WTC11 (cell line): Measurements from ENCODE around the gene FANCM. TPM values are rescaled to one million over a fixed set of nuclear protein-coding genes. Genes with fewer than 3 reads are reported as not detected.

ENCODE experiments used
- ATAC-seq: fragments of 200-7000 bp; cut with Tn5 transposase; 2 replicates; pipeline ENCODE4 v1.10.0; 2021; ENCODE audit warnings: mild to moderate bottlenecking, moderate library complexity
- CTCF ChIA-PET: fragments of 300-600 bp; sonication (Branson Sonifier 250); formaldehyde crosslinking; loops from one replicate; lab custom pipeline; 2021; ENCODE audit warnings: antibody characterized with exemption; lab: Charles Lee
- POLR2A ChIA-PET: fragments of 350-600 bp; sonication (Branson Sonifier 250); formaldehyde crosslinking; loops from one replicate; lab custom pipeline; 2021; ENCODE audit warnings: antibody characterized with exemption; lab: Charles Lee
- DNase-seq: peaks from one replicate; pipeline ENCODE4 v3.0.0; 2021; ENCODE audit warnings: low spot score
- H3K27ac Mint-ChIP-seq: 2 replicates; pipeline ENCODE4 v1.8.0; 2021; ENCODE audit warnings: mixed read lengths
- H3K27me3 Mint-ChIP-seq: 2 replicates; pipeline ENCODE4 v1.8.0; 2021; ENCODE audit warnings: low read depth, mild to moderate bottlenecking, moderate library complexity, mixed read lengths
- H3K36me3 Mint-ChIP-seq: 2 replicates; pipeline ENCODE4 v1.8.0; 2021; ENCODE audit warnings: mixed read lengths
- H3K4me1 Mint-ChIP-seq: 2 replicates; pipeline ENCODE4 v1.8.0; 2022; ENCODE audit warnings: mixed read lengths
- H3K4me3 Mint-ChIP-seq: 2 replicates; pipeline ENCODE4 v1.8.0; 2021; ENCODE audit warnings: mild to moderate bottlenecking, moderate library complexity, mixed read lengths
- H3K9me3 Mint-ChIP-seq: 2 replicates; pipeline ENCODE4 v1.8.0; 2021; ENCODE audit warnings: mixed read lengths
- ATF1 ChIP-seq: sonication (generic); formaldehyde crosslinking; IDR thresholded peaks from 2 replicates; pipeline ENCODE4 v1.8.1; 2023; ENCODE audit warnings: mild to moderate bottlenecking, moderate library complexity, missing genetic modification reagents
- CBFB ChIP-seq: sonication (generic); formaldehyde crosslinking; IDR thresholded peaks from 2 replicates; pipeline ENCODE4 v1.8.1; 2022; ENCODE audit warnings: mild to moderate bottlenecking, low read depth, missing genetic modification reagents
- ELF4 ChIP-seq: sonication (generic); formaldehyde crosslinking; IDR thresholded peaks from 2 replicates; pipeline ENCODE4 v1.8.1; 2022; ENCODE audit warnings: low read depth, mild to moderate bottlenecking, moderate library complexity, missing genetic modification reagents
- ETV6 ChIP-seq: sonication (generic); formaldehyde crosslinking; IDR thresholded peaks from 2 replicates; pipeline ENCODE4 v1.8.1; 2022; ENCODE audit warnings: mild to moderate bottlenecking, missing genetic modification reagents
- FOXP1 ChIP-seq: sonication (generic); formaldehyde crosslinking; IDR thresholded peaks from 2 replicates; pipeline ENCODE4 v1.8.0; 2022; ENCODE audit warnings: missing genetic modification reagents, mild to moderate bottlenecking, moderate library complexity, borderline replicate concordance
- GRHL2 ChIP-seq: fragments of 250-450 bp; sonication (Bioruptor Pico); IDR thresholded peaks from 2 replicates; pipeline ENCODE4 v1.8.0; 2022; ENCODE audit warnings: mild to moderate bottlenecking, moderate library complexity; ENCODE audit not compliant: insufficient replicate concordance, severe bottlenecking
- JUN ChIP-seq: sonication (generic); formaldehyde crosslinking; IDR thresholded peaks from 2 replicates; pipeline ENCODE4 v1.8.0; 2023; ENCODE audit warnings: mild to moderate bottlenecking, missing genetic modification reagents
- NR1H2 ChIP-seq: sonication (generic); formaldehyde crosslinking; IDR thresholded peaks from 2 replicates; pipeline ENCODE4 v1.9.0; 2021; ENCODE audit warnings: mild to moderate bottlenecking, moderate library complexity, missing genetic modification reagents
- PRRX2 ChIP-seq: fragments of 250-450 bp; sonication (Bioruptor Pico); IDR thresholded peaks from 2 replicates; pipeline ENCODE4 v1.8.0; 2021; ENCODE audit warnings: mild to moderate bottlenecking
- RORB ChIP-seq: fragments of 250-450 bp; sonication (Bioruptor Pico); IDR thresholded peaks from 2 replicates; pipeline ENCODE4 v1.9.0; 2021; ENCODE audit warnings: mild to moderate bottlenecking
- SMAD3 ChIP-seq: sonication (generic); formaldehyde crosslinking; IDR thresholded peaks from 2 replicates; pipeline ENCODE4 v1.8.0; 2022; ENCODE audit warnings: missing genetic modification reagents, mild to moderate bottlenecking, borderline replicate concordance
- TCF7 ChIP-seq: sonication (generic); formaldehyde crosslinking; IDR thresholded peaks from 2 replicates; pipeline ENCODE4 v1.8.0; 2022; ENCODE audit warnings: mild to moderate bottlenecking, low read depth, missing genetic modification reagents, moderate library complexity
- TEAD4 ChIP-seq: sonication (generic); formaldehyde crosslinking; IDR thresholded peaks from 2 replicates; pipeline ENCODE4 v1.8.0; 2022; ENCODE audit warnings: mild to moderate bottlenecking, missing genetic modification reagents
- ZNF263 ChIP-seq: sonication (generic); formaldehyde crosslinking; IDR thresholded peaks from 2 replicates; pipeline ENCODE4 v1.8.1; 2022; ENCODE audit warnings: low read depth, mild to moderate bottlenecking, moderate library complexity, missing genetic modification reagents
- ZNF317 ChIP-seq: sonication (generic); formaldehyde crosslinking; IDR thresholded peaks from 2 replicates; pipeline ENCODE4 v1.8.1; 2023; ENCODE audit warnings: low read depth, mild to moderate bottlenecking, moderate library complexity, missing genetic modification reagents, borderline replicate concordance
- ZNF416 ChIP-seq: fragments of 250-450 bp; sonication (Bioruptor Pico); IDR thresholded peaks from 2 replicates; pipeline ENCODE4 v1.9.0; 2021; ENCODE audit warnings: mild to moderate bottlenecking, inconsistent platforms
- ZNF671 ChIP-seq: fragments of 250-450 bp; sonication (Bioruptor Pico); IDR thresholded peaks from 2 replicates; pipeline ENCODE4 v1.8.0; 2021; ENCODE audit warnings: mild to moderate bottlenecking
- total RNA-seq: library from RNA; stranded (reverse); gene quantifications from 3 replicates; pipeline ENCODE4 v1.2.3, GENCODE V29; 2021
- TF ChIP-seq, protein P1 (sequence below): sonication (generic); formaldehyde crosslinking; IDR thresholded peaks from 2 replicates; pipeline ENCODE4 v1.8.1; 2022; ENCODE audit warnings: low read depth, missing genetic modification reagents, borderline replicate concordance
- TF ChIP-seq, protein P2 (sequence below): sonication (generic); formaldehyde crosslinking; IDR thresholded peaks from 2 replicates; pipeline ENCODE4 v1.8.0; 2022; ENCODE audit warnings: mild to moderate bottlenecking, missing genetic modification reagents
- TF ChIP-seq, protein P3 (sequence below): sonication (generic); formaldehyde crosslinking; conservative IDR thresholded peaks from 2 replicates; pipeline ENCODE4 v1.8.1; 2022; ENCODE audit warnings: mild to moderate bottlenecking, missing genetic modification reagents
- TF ChIP-seq, protein P4 (sequence below): sonication (generic); formaldehyde crosslinking; IDR thresholded peaks from 2 replicates; pipeline ENCODE4 v1.8.0; 2022; ENCODE audit warnings: mild to moderate bottlenecking, missing genetic modification reagents
- TF ChIP-seq, protein P5 (sequence below): sonication (generic); formaldehyde crosslinking; IDR thresholded peaks from 2 replicates; pipeline ENCODE4 v1.8.1; 2023; ENCODE audit warnings: mild to moderate bottlenecking, moderate library complexity, missing genetic modification reagents
- TF ChIP-seq, protein P6 (sequence below): sonication (generic); formaldehyde crosslinking; IDR thresholded peaks from 2 replicates; pipeline ENCODE4 v1.8.1; 2022; ENCODE audit warnings: missing genetic modification reagents, borderline replicate concordance
- TF ChIP-seq, protein P7 (sequence below): fragments of 250-450 bp; sonication (Bioruptor Pico); IDR thresholded peaks from 2 replicates; pipeline ENCODE4 v1.8.0; 2021; ENCODE audit warnings: mild to moderate bottlenecking
- TF ChIP-seq, protein P8 (sequence below): sonication (generic); formaldehyde crosslinking; IDR thresholded peaks from 2 replicates; pipeline ENCODE4 v1.8.0; 2022; ENCODE audit warnings: missing genetic modification reagents

The FANCM gene
- total RNA-seq, 1 experiment from 2014 or later: 12.9 TPM

DNA sequence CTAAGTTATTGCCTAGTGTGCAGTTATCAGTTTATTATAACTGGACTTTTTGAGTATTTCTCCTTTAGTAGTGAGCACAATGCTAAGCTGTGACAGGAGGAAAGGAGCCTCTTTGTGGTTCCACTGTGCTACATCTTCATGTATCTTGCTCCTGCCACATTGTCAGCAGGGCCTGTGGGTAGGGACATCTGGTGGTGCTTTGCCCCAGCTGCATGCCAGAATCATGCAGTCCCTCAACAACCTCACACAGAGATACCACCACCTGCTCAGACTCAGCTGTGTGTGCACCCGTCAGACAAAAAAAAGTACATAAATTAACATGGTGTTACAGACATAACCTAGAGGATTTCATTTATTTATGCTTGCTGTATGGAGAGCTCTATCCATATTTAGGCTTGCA is 66.2 kb downstream of the FANCM start:
- CTCF ChIA-PET: interaction anchor here (0.6 to 2.2 kb wide), 2 partner anchors 43 to 289 kb away, joined by 3 to 12 read pairs; no protein-coding TSS in a partner anchor
- ATAC-seq (peak; percentile 91), DNase-seq (peak; percentile 33)
- Mint-ChIP-seq H3K4me3 (no peak overlapping the region), H3K36me3 (peaks cover 20% of the 10 kb centered on the region), H3K27ac (no peak overlapping the region), H3K27me3 (no peaks in the 10 kb centered on the region), H3K4me1 (no peaks in the 10 kb centered on the region), H3K9me3 (no peaks in the 10 kb centered on the region)
- POLR2A ChIA-PET: interaction anchor here (0.7 kb wide), 1 partner anchor 10 kb away, joined by 3 read pairs; no protein-coding TSS in a partner anchor
- TF ChIP-seq RORB (no peak), ETV6 (CRISPR knock-in tag) (no peak), ATF1 (CRISPR knock-in tag) (no peak), FOXP1 (CRISPR knock-in tag) (no peak), ZNF671 (CRISPR knock-in tag) (no peak), ZNF416 (CRISPR knock-in tag) (no peak), ELF4 (CRISPR knock-in tag) (no peak), JUN (CRISPR knock-in tag) (no peak), ZNF263 (CRISPR knock-in tag) (no peak), ZNF317 (CRISPR knock-in tag) (no peak), TEAD4 (CRISPR knock-in tag) (no peak), CBFB (no peak), GRHL2 (CRISPR knock-in tag) (no peak), SMAD3 (CRISPR knock-in tag) (no peak)
- TF ChIP-seq, protein P1, sequence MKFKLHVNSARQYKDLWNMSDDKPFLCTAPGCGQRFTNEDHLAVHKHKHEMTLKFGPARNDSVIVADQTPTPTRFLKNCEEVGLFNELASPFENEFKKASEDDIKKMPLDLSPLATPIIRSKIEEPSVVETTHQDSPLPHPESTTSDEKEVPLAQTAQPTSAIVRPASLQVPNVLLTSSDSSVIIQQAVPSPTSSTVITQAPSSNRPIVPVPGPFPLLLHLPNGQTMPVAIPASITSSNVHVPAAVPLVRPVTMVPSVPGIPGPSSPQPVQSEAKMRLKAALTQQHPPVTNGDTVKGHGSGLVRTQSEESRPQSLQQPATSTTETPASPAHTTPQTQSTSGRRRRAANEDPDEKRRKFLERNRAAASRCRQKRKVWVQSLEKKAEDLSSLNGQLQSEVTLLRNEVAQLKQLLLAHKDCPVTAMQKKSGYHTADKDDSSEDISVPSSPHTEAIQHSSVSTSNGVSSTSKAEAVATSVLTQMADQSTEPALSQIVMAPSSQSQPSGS: no peak
- TF ChIP-seq, protein P2, sequence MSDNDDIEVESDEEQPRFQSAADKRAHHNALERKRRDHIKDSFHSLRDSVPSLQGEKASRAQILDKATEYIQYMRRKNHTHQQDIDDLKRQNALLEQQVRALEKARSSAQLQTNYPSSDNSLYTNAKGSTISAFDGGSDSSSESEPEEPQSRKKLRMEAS (CRISPR knock-in tag): no peak
- TF ChIP-seq, protein P3, sequence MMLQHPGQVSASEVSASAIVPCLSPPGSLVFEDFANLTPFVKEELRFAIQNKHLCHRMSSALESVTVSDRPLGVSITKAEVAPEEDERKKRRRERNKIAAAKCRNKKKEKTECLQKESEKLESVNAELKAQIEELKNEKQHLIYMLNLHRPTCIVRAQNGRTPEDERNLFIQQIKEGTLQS (CRISPR knock-in tag): no peak
- TF ChIP-seq, protein P4, sequence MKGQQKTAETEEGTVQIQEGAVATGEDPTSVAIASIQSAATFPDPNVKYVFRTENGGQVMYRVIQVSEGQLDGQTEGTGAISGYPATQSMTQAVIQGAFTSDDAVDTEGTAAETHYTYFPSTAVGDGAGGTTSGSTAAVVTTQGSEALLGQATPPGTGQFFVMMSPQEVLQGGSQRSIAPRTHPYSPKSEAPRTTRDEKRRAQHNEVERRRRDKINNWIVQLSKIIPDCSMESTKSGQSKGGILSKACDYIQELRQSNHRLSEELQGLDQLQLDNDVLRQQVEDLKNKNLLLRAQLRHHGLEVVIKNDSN (CRISPR knock-in tag): no peak
- TF ChIP-seq, protein P5, sequence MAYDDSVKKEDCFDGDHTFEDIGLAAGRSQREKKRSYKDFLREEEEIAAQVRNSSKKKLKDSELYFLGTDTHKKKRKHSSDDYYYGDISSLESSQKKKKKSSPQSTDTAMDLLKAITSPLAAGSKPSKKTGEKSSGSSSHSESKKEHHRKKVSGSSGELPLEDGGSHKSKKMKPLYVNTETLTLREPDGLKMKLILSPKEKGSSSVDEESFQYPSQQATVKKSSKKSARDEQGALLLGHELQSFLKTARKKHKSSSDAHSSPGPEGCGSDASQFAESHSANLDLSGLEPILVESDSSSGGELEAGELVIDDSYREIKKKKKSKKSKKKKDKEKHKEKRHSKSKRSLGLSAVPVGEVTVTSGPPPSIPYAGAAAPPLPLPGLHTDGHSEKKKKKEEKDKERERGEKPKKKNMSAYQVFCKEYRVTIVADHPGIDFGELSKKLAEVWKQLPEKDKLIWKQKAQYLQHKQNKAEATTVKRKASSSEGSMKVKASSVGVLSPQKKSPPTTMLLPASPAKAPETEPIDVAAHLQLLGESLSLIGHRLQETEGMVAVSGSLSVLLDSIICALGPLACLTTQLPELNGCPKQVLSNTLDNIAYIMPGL (CRISPR knock-in tag): no peak

DNA sequence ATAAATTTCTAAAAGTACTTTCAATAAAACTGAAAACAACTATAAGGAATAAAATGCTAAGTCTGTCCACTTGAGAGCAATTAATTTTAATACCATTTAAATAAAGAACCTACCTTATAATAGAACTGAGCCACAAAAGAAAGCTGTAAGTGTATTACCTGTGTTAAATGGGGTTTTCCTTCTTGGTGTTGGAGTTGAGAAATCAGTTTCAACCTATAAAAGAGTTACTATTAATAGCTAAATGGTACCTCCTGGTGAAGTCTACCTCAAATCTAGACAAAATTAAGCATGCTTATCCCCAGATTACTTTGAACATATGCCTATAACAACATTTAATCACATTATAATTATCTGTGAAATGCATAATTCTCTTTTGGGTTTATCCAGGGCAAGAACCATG is 68.5 kb downstream of the FANCM start:
- POLR2A ChIA-PET: no interaction called here
- no peak for DNase-seq
- ATAC-seq: no peak
- Mint-ChIP-seq H3K9me3 (no peaks in the 10 kb centered on the region), H3K4me1 (no peaks in the 10 kb centered on the region), H3K4me3 (no peak overlapping the region), H3K27ac (no peak overlapping the region), H3K36me3 (peaks cover 27% of the 10 kb centered on the region), H3K27me3 (no peaks in the 10 kb centered on the region)
- CTCF ChIA-PET: no interaction called here
- TF ChIP-seq PRRX2 (CRISPR knock-in tag): no peak
- TF ChIP-seq NR1H2 (CRISPR knock-in tag): no peak
- TF ChIP-seq GRHL2 (CRISPR knock-in tag): no peak
- TF ChIP-seq, protein P6, sequence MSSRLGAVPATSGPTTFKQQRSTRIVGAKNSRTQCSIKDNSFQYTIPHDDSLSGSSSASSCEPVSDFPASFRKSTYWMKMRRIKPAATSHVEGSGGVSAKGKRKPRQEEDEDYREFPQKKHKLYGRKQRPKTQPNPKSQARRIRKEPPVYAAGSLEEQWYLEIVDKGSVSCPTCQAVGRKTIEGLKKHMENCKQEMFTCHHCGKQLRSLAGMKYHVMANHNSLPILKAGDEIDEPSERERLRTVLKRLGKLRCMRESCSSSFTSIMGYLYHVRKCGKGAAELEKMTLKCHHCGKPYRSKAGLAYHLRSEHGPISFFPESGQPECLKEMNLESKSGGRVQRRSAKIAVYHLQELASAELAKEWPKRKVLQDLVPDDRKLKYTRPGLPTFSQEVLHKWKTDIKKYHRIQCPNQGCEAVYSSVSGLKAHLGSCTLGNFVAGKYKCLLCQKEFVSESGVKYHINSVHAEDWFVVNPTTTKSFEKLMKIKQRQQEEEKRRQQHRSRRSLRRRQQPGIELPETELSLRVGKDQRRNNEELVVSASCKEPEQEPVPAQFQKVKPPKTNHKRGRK (CRISPR knock-in tag): no peak
- TF ChIP-seq CBFB: no peak
- TF ChIP-seq, protein P7, sequence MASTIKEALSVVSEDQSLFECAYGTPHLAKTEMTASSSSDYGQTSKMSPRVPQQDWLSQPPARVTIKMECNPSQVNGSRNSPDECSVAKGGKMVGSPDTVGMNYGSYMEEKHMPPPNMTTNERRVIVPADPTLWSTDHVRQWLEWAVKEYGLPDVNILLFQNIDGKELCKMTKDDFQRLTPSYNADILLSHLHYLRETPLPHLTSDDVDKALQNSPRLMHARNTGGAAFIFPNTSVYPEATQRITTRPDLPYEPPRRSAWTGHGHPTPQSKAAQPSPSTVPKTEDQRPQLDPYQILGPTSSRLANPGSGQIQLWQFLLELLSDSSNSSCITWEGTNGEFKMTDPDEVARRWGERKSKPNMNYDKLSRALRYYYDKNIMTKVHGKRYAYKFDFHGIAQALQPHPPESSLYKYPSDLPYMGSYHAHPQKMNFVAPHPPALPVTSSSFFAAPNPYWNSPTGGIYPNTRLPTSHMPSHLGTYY (CRISPR knock-in tag): no peak
- TF ChIP-seq ZNF263 (CRISPR knock-in tag): no peak
- no peak for TF ChIP-seq ELF4 (CRISPR knock-in tag)
- no peak for TF ChIP-seq TCF7 (CRISPR knock-in tag)
- TF ChIP-seq, protein P8, sequence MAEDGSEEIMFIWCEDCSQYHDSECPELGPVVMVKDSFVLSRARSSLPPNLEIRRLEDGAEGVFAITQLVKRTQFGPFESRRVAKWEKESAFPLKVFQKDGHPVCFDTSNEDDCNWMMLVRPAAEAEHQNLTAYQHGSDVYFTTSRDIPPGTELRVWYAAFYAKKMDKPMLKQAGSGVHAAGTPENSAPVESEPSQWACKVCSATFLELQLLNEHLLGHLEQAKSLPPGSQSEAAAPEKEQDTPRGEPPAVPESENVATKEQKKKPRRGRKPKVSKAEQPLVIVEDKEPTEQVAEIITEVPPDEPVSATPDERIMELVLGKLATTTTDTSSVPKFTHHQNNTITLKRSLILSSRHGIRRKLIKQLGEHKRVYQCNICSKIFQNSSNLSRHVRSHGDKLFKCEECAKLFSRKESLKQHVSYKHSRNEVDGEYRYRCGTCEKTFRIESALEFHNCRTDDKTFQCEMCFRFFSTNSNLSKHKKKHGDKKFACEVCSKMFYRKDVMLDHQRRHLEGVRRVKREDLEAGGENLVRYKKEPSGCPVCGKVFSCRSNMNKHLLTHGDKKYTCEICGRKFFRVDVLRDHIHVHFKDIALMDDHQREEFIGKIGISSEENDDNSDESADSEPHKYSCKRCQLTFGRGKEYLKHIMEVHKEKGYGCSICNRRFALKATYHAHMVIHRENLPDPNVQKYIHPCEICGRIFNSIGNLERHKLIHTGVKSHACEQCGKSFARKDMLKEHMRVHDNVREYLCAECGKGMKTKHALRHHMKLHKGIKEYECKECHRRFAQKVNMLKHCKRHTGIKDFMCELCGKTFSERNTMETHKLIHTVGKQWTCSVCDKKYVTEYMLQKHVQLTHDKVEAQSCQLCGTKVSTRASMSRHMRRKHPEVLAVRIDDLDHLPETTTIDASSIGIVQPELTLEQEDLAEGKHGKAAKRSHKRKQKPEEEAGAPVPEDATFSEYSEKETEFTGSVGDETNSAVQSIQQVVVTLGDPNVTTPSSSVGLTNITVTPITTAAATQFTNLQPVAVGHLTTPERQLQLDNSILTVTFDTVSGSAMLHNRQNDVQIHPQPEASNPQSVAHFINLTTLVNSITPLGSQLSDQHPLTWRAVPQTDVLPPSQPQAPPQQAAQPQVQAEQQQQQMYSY: no peak
